Loucy (cell line): ENCODE measurements around the gene MPPED2.

ENCODE experiments used
- EZH2phosphoT487 ChIP-seq: fragments of 200-600 bp; IDR thresholded peaks from 2 replicates; pipeline ENCODE4 v1.6.1; 2018; ENCODE audit warnings: antibody characterized with exemption, mild to moderate bottlenecking, moderate library complexity, borderline replicate concordance
- TF ChIP-seq, protein P1 (sequence below): fragments of 200-600 bp; sonication (generic); conservative IDR thresholded peaks from 2 replicates; pipeline ENCODE4 v1.5.1; 2014; ENCODE audit warnings: mild to moderate bottlenecking, antibody characterized with exemption, low read length

DNA sequence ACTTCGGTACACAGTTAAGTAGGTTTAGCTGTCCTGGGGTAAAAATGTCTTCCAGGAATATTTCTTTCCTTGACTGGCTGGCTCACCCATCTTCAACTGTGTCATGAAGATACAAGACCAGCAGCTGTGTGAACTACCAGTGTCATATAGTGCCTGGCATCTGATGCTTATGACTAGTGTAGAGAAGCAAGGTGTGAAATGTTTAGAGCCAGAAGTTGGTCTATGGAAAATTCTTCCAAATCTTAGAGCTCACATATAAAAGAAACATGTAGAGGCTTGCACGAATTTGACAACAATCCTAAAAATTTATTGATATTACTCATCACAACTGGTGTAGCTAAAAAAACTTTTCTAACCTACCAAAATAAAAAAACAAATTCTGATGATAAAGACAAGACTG, 208.8 kb downstream of the MPPED2 start:
- TF ChIP-seq, protein P1, sequence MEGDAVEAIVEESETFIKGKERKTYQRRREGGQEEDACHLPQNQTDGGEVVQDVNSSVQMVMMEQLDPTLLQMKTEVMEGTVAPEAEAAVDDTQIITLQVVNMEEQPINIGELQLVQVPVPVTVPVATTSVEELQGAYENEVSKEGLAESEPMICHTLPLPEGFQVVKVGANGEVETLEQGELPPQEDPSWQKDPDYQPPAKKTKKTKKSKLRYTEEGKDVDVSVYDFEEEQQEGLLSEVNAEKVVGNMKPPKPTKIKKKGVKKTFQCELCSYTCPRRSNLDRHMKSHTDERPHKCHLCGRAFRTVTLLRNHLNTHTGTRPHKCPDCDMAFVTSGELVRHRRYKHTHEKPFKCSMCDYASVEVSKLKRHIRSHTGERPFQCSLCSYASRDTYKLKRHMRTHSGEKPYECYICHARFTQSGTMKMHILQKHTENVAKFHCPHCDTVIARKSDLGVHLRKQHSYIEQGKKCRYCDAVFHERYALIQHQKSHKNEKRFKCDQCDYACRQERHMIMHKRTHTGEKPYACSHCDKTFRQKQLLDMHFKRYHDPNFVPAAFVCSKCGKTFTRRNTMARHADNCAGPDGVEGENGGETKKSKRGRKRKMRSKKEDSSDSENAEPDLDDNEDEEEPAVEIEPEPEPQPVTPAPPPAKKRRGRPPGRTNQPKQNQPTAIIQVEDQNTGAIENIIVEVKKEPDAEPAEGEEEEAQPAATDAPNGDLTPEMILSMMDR, result no peak
- TF ChIP-seq EZH2phosphoT487, result no peak
